ENCODE data around the gene RAP1B.

Gene RAP1B

DNA sequence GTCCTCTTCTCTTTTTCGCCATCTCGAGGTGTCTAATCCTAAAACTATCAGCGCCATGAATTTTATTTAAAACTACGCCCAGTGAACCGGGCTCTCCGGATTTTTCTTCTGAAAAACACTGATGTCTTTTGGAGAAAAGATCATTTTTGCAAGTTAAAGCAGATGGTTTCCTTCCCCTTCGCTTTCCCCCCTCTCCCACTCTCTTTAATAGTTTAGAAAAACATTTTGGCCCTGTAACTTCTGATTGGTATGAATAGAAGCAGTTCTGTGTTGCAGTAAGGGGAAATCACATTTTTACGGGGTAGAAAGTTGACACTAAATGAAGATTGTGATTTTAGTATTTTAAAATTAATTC lies 1.1 kb downstream of the RAP1B start:
- no peaks in the 10 kb centered on the region; the same call in 1 of the 2 replicates for H3K36me3 ChIP-seq (replicated peaks; ENCODE audit: insufficient read depth, low read length)
- peaks cover 56% of the 10 kb centered on the region for H3K79me2 ChIP-seq (ENCODE audit: low read length)
- peaks cover 26% of the 10 kb centered on the region for H4K20me1 ChIP-seq (ENCODE audit: insufficient read depth, low read length)
- peak overlapping the region; percentile 89; the same call in 1 of the 2 replicates for H3K27ac ChIP-seq (ENCODE audit: low read length)
- peak overlapping the region; percentile 88 for H3K4me2 ChIP-seq (ENCODE audit: low read depth, low read length)
- no peak for DNase-seq
- H3K9me2 ChIP-seq (replicated peaks; ENCODE audit: insufficient read depth, low read length), result no peaks in the 10 kb centered on the region
- H3K27me3 ChIP-seq (replicated peaks; ENCODE audit: insufficient read depth, low read length), result no peaks in the 10 kb centered on the region
- H3K9ac ChIP-seq (ENCODE audit: low read length), result peak overlapping the region; percentile 96
- H3K4me3 ChIP-seq (ENCODE audit: low read length), result peak overlapping the region; percentile 98
- H3F3A ChIP-seq (ENCODE audit: insufficient read depth, low read length), result peaks cover 9% of the 10 kb centered on the region
- TF ChIP-seq EZH2 (optimal IDR thresholded peaks at IDR 0.05; ENCODE audit: low read depth, low read length), result no peak
- H3K4me1 ChIP-seq (ENCODE audit: low read length), result peaks cover 20% of the 10 kb centered on the region
- no peak overlapping the region for H2AFZ ChIP-seq (ENCODE audit: low read length)
- H3K9me3 ChIP-seq (replicated peaks; ENCODE audit: insufficient read depth, low read length), result no peaks in the 10 kb centered on the region

DNA sequence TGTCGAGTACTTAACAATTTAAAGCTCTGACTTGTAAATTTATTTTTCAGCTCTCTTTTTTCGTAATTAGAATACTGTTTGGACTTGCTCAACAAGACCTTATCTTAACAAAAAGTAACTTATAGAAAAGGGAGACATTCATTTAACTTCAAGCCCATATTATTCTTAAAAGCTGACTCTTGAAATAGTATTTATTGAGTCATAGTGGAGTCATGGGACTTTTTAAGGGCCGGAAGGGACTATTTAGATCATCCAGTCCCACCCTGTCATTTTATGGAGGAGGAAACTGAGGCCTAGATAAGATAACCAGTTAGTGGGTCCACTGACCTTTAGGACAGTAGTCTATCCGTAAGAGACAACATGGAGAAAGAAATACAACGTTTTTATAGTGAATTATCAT lies 1.5 kb downstream of the RAP1B start:
- Histone ChIP-seq H2AFZ (ENCODE audit: low read length) (no peak overlapping the region), H3K79me2 (ENCODE audit: low read length) (peaks cover 60% of the 10 kb centered on the region), H3K9me3 (replicated peaks; ENCODE audit: insufficient read depth, low read length) (no peaks in the 10 kb centered on the region), H3K9ac (ENCODE audit: low read length) (peak overlapping the region; percentile 96), H3F3A (ENCODE audit: insufficient read depth, low read length) (peaks cover 9% of the 10 kb centered on the region), H4K20me1 (ENCODE audit: insufficient read depth, low read length) (peaks cover 30% of the 10 kb centered on the region), H3K27ac (ENCODE audit: low read length) (peak overlapping the region; percentile 89; the same call in 1 of the 2 replicates), H3K36me3 (replicated peaks; ENCODE audit: insufficient read depth, low read length) (no peaks in the 10 kb centered on the region; the same call in 1 of the 2 replicates), H3K27me3 (replicated peaks; ENCODE audit: insufficient read depth, low read length) (no peaks in the 10 kb centered on the region), H3K4me2 (ENCODE audit: low read depth, low read length) (peak overlapping the region; percentile 88), H3K4me1 (ENCODE audit: low read length) (peaks cover 20% of the 10 kb centered on the region), H3K9me2 (replicated peaks; ENCODE audit: insufficient read depth, low read length) (no peaks in the 10 kb centered on the region), H3K4me3 (ENCODE audit: low read length) (peak overlapping the region; percentile 98)
- TF ChIP-seq EZH2 (optimal IDR thresholded peaks at IDR 0.05; ENCODE audit: low read depth, low read length), result no peak
- no peak for TF ChIP-seq EZH2phosphoT487 (IDR thresholded peaks at IDR 0.05; ENCODE audit: low read length)
- TF ChIP-seq, protein P1, sequence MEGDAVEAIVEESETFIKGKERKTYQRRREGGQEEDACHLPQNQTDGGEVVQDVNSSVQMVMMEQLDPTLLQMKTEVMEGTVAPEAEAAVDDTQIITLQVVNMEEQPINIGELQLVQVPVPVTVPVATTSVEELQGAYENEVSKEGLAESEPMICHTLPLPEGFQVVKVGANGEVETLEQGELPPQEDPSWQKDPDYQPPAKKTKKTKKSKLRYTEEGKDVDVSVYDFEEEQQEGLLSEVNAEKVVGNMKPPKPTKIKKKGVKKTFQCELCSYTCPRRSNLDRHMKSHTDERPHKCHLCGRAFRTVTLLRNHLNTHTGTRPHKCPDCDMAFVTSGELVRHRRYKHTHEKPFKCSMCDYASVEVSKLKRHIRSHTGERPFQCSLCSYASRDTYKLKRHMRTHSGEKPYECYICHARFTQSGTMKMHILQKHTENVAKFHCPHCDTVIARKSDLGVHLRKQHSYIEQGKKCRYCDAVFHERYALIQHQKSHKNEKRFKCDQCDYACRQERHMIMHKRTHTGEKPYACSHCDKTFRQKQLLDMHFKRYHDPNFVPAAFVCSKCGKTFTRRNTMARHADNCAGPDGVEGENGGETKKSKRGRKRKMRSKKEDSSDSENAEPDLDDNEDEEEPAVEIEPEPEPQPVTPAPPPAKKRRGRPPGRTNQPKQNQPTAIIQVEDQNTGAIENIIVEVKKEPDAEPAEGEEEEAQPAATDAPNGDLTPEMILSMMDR (IDR thresholded peaks at IDR 0.05; ENCODE audit: low read length), result no peak
- no peak for DNase-seq

DNA sequence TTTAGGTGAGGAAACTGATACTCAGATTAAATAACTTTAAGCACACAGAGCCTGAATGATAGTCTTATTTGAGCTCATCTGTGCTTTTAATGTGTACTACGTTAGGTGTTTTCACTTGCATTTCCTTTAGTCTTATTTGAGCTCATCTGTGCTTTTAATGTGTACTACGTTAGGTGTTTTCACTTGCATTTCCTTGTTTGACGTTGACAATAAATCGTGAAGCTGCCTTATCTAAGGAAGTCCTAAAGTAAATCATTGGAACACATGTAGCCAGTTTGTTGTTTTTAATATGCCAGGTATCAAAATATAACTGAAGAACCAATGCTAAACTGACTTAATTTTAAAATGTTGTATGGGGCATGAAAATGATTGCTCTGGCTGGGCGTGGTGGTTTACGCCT lies 2.0 kb downstream of the RAP1B start:
- H2AFZ ChIP-seq (ENCODE audit: low read length), result no peak overlapping the region
- H3K27ac ChIP-seq (ENCODE audit: low read length), result peak overlapping the region; percentile 89; the same call in 1 of the 2 replicates
- no peak for TF ChIP-seq EZH2 (optimal IDR thresholded peaks at IDR 0.05; ENCODE audit: low read depth, low read length)
- TF ChIP-seq, protein P1 (IDR thresholded peaks at IDR 0.05; ENCODE audit: low read length), result no peak
- TF ChIP-seq EZH2phosphoT487 (IDR thresholded peaks at IDR 0.05; ENCODE audit: low read length), result no peak
- peaks cover 20% of the 10 kb centered on the region for H3K4me1 ChIP-seq (ENCODE audit: low read length)
- peak overlapping the region; percentile 98 for H3K4me3 ChIP-seq (ENCODE audit: low read length)
- H3K27me3 ChIP-seq (replicated peaks; ENCODE audit: insufficient read depth, low read length), result no peaks in the 10 kb centered on the region
- peaks cover 9% of the 10 kb centered on the region for H3F3A ChIP-seq (ENCODE audit: insufficient read depth, low read length)
- no peaks in the 10 kb centered on the region for H3K9me2 ChIP-seq (replicated peaks; ENCODE audit: insufficient read depth, low read length)
- peak overlapping the region; percentile 88 for H3K4me2 ChIP-seq (ENCODE audit: low read depth, low read length)
- DNase-seq, result peak; percentile 15
- peaks cover 65% of the 10 kb centered on the region for H3K79me2 ChIP-seq (ENCODE audit: low read length)
- H3K9ac ChIP-seq (ENCODE audit: low read length), result peak overlapping the region; percentile 96; the same call in 1 of the 2 replicates
- H3K36me3 ChIP-seq (replicated peaks; ENCODE audit: insufficient read depth, low read length), result no peaks in the 10 kb centered on the region; the same call in 1 of the 2 replicates
- H4K20me1 ChIP-seq (ENCODE audit: insufficient read depth, low read length), result peaks cover 35% of the 10 kb centered on the region
- H3K9me3 ChIP-seq (replicated peaks; ENCODE audit: insufficient read depth, low read length), result no peaks in the 10 kb centered on the region

DNA sequence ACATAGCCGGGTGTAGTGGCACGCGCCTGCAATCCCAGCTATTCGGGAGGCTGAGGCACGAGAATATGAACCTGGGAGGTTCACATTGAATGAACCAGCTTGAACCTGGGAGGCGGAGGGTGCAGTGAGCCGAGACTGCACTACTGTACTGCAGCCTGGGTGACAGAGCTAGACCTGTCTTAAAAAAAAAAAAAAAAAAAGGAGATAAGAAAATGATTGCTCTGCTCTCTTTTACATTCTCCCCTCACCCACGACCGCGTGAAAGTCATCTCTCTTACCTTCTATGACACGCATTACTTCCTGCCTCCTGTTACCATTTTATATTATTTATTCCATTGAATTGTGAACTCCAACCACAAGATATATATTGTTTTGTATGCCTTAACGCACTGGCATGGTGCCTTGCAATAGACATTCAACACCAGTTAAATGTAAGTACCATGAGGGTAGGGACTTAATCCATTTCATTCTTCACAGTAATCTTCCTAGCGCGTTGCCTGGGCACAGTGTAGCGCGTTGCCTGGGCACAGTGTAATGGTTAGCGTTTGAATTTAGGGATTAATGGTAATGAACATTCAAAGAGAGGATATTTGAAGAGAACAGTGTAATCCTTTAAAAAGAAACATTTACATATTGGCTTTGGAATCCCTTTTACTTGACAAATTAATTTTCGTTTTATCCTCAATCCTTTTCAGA lies 2.7 kb downstream of the RAP1B start:
- H3K79me2 ChIP-seq (ENCODE audit: low read length), result peaks cover 72% of the 10 kb centered on the region
- no peaks in the 10 kb centered on the region for H3K9me3 ChIP-seq (replicated peaks; ENCODE audit: insufficient read depth, low read length)
- no peaks in the 10 kb centered on the region; the same call in 1 of the 2 replicates for H3K36me3 ChIP-seq (replicated peaks; ENCODE audit: insufficient read depth, low read length)
- peak overlapping the region; percentile 98; the same call in 1 of the 2 replicates for H3K4me3 ChIP-seq (ENCODE audit: low read length)
- DNase-seq, result no peak
- peak overlapping the region; percentile 88; the same call in 1 of the 2 replicates for H3K4me2 ChIP-seq (ENCODE audit: low read depth, low read length)
- H3K9me2 ChIP-seq (replicated peaks; ENCODE audit: insufficient read depth, low read length), result no peaks in the 10 kb centered on the region
- no peak overlapping the region for H3K27ac ChIP-seq (ENCODE audit: low read length)
- H3K4me1 ChIP-seq (ENCODE audit: low read length), result peaks cover 20% of the 10 kb centered on the region
- peaks cover 9% of the 10 kb centered on the region for H3F3A ChIP-seq (ENCODE audit: insufficient read depth, low read length)
- peak overlapping the region; percentile 96; the same call in 1 of the 2 replicates for H3K9ac ChIP-seq (ENCODE audit: low read length)
- no peaks in the 10 kb centered on the region for H3K27me3 ChIP-seq (replicated peaks; ENCODE audit: insufficient read depth, low read length)
- H2AFZ ChIP-seq (ENCODE audit: low read length), result no peak overlapping the region
- H4K20me1 ChIP-seq (ENCODE audit: insufficient read depth, low read length), result peaks cover 39% of the 10 kb centered on the region
- TF ChIP-seq EZH2 (optimal IDR thresholded peaks at IDR 0.05; ENCODE audit: low read depth, low read length) (no peak), EZH2phosphoT487 (IDR thresholded peaks at IDR 0.05; ENCODE audit: low read length) (no peak)
- TF ChIP-seq, protein P1 (IDR thresholded peaks at IDR 0.05; ENCODE audit: low read length), result no peak

Data from MM.1S (cell line).